SK-N-SH (cell line): ENCODE results near the gene SMARCA2. TPM values are rescaled to one million over a fixed set of nuclear protein-coding genes. Genes with fewer than 3 reads are reported as not detected.

Source experiments
- CTCF ChIA-PET: fragments of 300-600, 350-600 bp; formaldehyde crosslinking; extraction: SDS; loops from one replicate; lab custom pipeline; 2021; lab: Yijun Ruan, JAX
- POLR2A ChIA-PET: fragments of 350-600 bp; sonication (Branson Sonifier 250); formaldehyde crosslinking; extraction: SDS; loops from one replicate; lab custom pipeline; 2020; ENCODE audit warnings: antibody characterized with exemption, inconsistent platforms; lab: Yijun Ruan, JAX
- DNase-seq: peaks from one replicate; pipeline ENCODE4 v3.0.0; 2012
- H2AFZ ChIP-seq: fragments of 200-600 bp; sonication (generic); 2 replicates; pipeline ENCODE4 v1.8.1; 2016; ENCODE audit warnings: antibody characterized with exemption, mild to moderate bottlenecking, low read depth
- H3F3A ChIP-seq: fragments of 200-600 bp; sonication (generic); replicated peaks from 2 replicates; pipeline ENCODE3; 2016; ENCODE audit warnings: antibody characterized with exemption, mild to moderate bottlenecking; ENCODE audit not compliant: insufficient read depth
- H3K27ac ChIP-seq, 2 experiments: fragments of 200-500 bp in 1 of 2; fragments of 200-600 bp in 1 of 2; sonication (Bioruptor generic) in 1 of 2; sonication (generic), shearing (Covaris generic) in 1 of 2; 2 replicates each; pipeline versions ENCODE4 v1.5.1 to v1.6.1; 2014 to 2016; ENCODE audit warnings: low read depth in 2 of 2, inconsistent platforms in 1 of 2, low read length in 1 of 2, mild to moderate bottlenecking in 1 of 2, mixed read lengths in 1 of 2
- H3K27me3 ChIP-seq: fragments of 200-600 bp; sonication (generic), shearing (Covaris generic); 2 replicates; pipeline ENCODE4 v1.6.1; 2016; ENCODE audit warnings: mixed run types; ENCODE audit not compliant: insufficient read depth
- H3K36me3 ChIP-seq, 2 experiments: fragments of 200-500 bp in 1 of 2; fragments of 200-600 bp in 1 of 2; sonication (Bioruptor generic) in 1 of 2; sonication (generic) in 1 of 2; replicated peaks in 1 of 2; 2 replicates each; pipeline versions ENCODE3 to v1.5.1; 2014 to 2016; ENCODE audit warnings: low read length in 1 of 2, mild to moderate bottlenecking in 1 of 2; ENCODE audit not compliant: insufficient read depth in 2 of 2, control insufficient read depth in 1 of 2
- H3K4me1 ChIP-seq, 2 experiments: fragments of 200-500 bp in 1 of 2; fragments of 200-600 bp in 1 of 2; sonication (Bioruptor generic) in 1 of 2; sonication (generic), shearing (Covaris generic) in 1 of 2; 2 replicates each; pipeline versions ENCODE4 v1.5.1 to v1.6.1; 2014 to 2016; ENCODE audit warnings: low read depth in 1 of 2, low read length in 1 of 2, mixed run types in 1 of 2; ENCODE audit not compliant: insufficient read depth in 2 of 2, control insufficient read depth in 1 of 2
- H3K4me2 ChIP-seq: fragments of 200-600 bp; sonication (generic), shearing (Covaris generic); 2 replicates; pipeline ENCODE4 v1.6.1; 2017; ENCODE audit warnings: mixed run types
- H3K4me3 ChIP-seq, 2 experiments: fragments of 200-500 bp in 1 of 2; fragments of 200-600 bp in 1 of 2; sonication (Bioruptor generic) in 1 of 2; sonication (generic), shearing (Covaris generic) in 1 of 2; 2 replicates each; pipeline versions ENCODE4 v1.5.1 to v1.8.1; 2014 to 2016; ENCODE audit warnings: low read depth in 2 of 2, inconsistent platforms in 1 of 2, low read length in 1 of 2, mild to moderate bottlenecking in 1 of 2, mixed read lengths in 1 of 2, moderate library complexity in 1 of 2
- H3K79me2 ChIP-seq: fragments of 200-600 bp; sonication (generic); 2 replicates; pipeline ENCODE4 v1.8.1; 2017; ENCODE audit warnings: mild to moderate bottlenecking; ENCODE audit not compliant: insufficient read depth
- H3K9ac ChIP-seq: fragments of 200-600 bp; sonication (generic); 2 replicates; pipeline ENCODE4 v1.6.1; 2017; ENCODE audit warnings: mixed run types
- H3K9me2 ChIP-seq: fragments of 200-600 bp; sonication (generic); 2 replicates; pipeline ENCODE4 v1.6.1; 2017; ENCODE audit warnings: mixed run types
- H3K9me3 ChIP-seq: fragments of 200-600 bp; sonication (generic); 2 replicates; pipeline ENCODE4 v1.6.1; 2017; ENCODE audit warnings: mixed run types, mild to moderate bottlenecking, moderate library complexity
- H4K20me1 ChIP-seq: fragments of 200-600 bp; sonication (generic); 2 replicates; pipeline ENCODE4 v1.6.1; 2017; ENCODE audit warnings: mild to moderate bottlenecking, mixed run types; ENCODE audit not compliant: insufficient read depth
- ELF1 ChIP-seq: IDR thresholded peaks from 2 replicates; pipeline ENCODE4 v1.4.0; 2012
- EP300 ChIP-seq, 2 experiments: IDR thresholded peaks; 2 replicates each; pipeline versions ENCODE4 v1.4.0 to v1.6.1; 2012; ENCODE audit warnings: borderline replicate concordance in 1 of 2, low read depth in 1 of 2, low read length in 1 of 2
- EZH2phosphoT487 ChIP-seq: fragments of 200-600 bp; sonication (generic); IDR thresholded peaks from 2 replicates; pipeline ENCODE4 v1.6.1; 2017; ENCODE audit warnings: low read depth, mixed run types, mild to moderate bottlenecking, antibody characterized with exemption, moderate library complexity, borderline replicate concordance
- GABPA ChIP-seq: IDR thresholded peaks from 2 replicates; pipeline ENCODE4 v1.4.0; 2012; ENCODE audit warnings: low read depth, mild to moderate bottlenecking
- JUND ChIP-seq: IDR thresholded peaks from 2 replicates; pipeline ENCODE4 v1.4.0; 2012
- NFIC ChIP-seq: IDR thresholded peaks from 2 replicates; pipeline ENCODE4 v1.4.0; 2012; ENCODE audit warnings: borderline replicate concordance
- NRF1 ChIP-seq: IDR thresholded peaks from 2 replicates; pipeline ENCODE4 v1.6.1; 2012; ENCODE audit warnings: low read depth, mild to moderate bottlenecking, low read length
- RAD21 ChIP-seq: IDR thresholded peaks from 2 replicates; pipeline ENCODE4 v1.6.1; 2012; ENCODE audit warnings: mild to moderate bottlenecking, low read length
- RCOR1 ChIP-seq: fragments of 150-350 bp; IDR thresholded peaks from 2 replicates; pipeline ENCODE4 v1.6.1; 2017; ENCODE audit warnings: antibody characterized with exemption, low read length
- RXRA ChIP-seq: IDR thresholded peaks from 2 replicates; pipeline ENCODE4 v1.4.0; 2012; ENCODE audit warnings: low read depth, mild to moderate bottlenecking, borderline replicate concordance
- TAF1 ChIP-seq: IDR thresholded peaks from 2 replicates; pipeline ENCODE4 v1.6.1; 2012; ENCODE audit warnings: low read depth, mild to moderate bottlenecking, low read length, moderate library complexity, borderline replicate concordance
- TEAD4 ChIP-seq: IDR thresholded peaks from 2 replicates; pipeline ENCODE4 v1.4.0; 2012; ENCODE audit warnings: mild to moderate bottlenecking, borderline replicate concordance; ENCODE audit not compliant: insufficient read depth
- YY1 ChIP-seq: IDR thresholded peaks from 2 replicates; pipeline ENCODE4 v1.4.0; 2012; ENCODE audit warnings: low read depth, mild to moderate bottlenecking
- WGBS: methylation state at CpG from one replicate; pipeline ENCODE4 v1.1.6; 2017; ENCODE audit warnings: low lambda C conversion rate; 5-methylcytosine and 5-hydroxymethylcytosine counted together
- polyA plus RNA-seq, 3 experiments: library from polyadenylated mRNA; depleted of rRNA; stranded (reverse); fragments of >200 nt; gene quantifications; 2 replicates each; pipeline ENCODE4 v1.2.3, GENCODE V29; 2012
- TF ChIP-seq, protein P1 (sequence below): IDR thresholded peaks from 2 replicates; pipeline ENCODE4 v1.6.1; 2012; ENCODE audit warnings: mild to moderate bottlenecking, low read depth, low read length, moderate library complexity
- TF ChIP-seq, protein P2 (sequence below): fragments of 150-350 bp; IDR thresholded peaks from 2 replicates; pipeline ENCODE4 v1.6.1; 2016; ENCODE audit warnings: mild to moderate bottlenecking, low read depth, low read length
- TF ChIP-seq, protein P3 (sequence below): IDR thresholded peaks from 2 replicates; pipeline ENCODE4 v1.4.0; 2012; ENCODE audit warnings: low read depth, borderline replicate concordance
- TF ChIP-seq, protein P4 (sequence below): IDR thresholded peaks from 2 replicates; pipeline ENCODE4 v1.4.0; 2012; ENCODE audit warnings: low read depth, borderline replicate concordance

SMARCA2 gene
- polyA plus RNA-seq, 1 of the 3 experiments (the other 2 are of a cell fraction): 17.4 TPM

DNA sequence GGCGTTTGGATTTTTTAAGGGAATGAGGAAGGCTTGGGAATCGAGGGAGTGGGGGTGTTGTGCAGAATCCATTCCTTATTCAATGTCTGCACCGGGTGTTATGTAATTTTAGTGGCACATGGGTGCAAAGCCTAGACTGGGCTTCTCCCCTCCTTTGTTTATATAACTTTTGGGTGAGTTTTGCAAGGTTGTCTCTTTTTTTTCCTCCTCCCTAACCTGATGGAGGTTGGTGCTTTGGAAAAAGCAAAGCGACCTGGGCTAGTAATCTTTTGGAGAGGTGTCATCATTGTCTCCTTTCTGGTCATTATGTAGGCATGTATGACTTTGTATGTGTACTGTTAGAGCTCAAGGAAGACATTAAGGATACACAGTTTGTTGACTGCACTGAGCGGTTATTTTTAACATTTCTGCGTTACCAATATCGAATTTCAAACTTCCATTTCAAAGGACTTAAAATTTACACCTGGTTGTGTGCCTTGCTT is 3.1 kb downstream of the SMARCA2 start:
- ChIA-PET POLR2A (no interaction called here), CTCF (interaction anchor here (0.8 to 1.2 kb wide), 2 partner anchors 15 to 710 kb away, joined by 3 read pairs; no protein-coding TSS in a partner anchor)
- Histone ChIP-seq H2AFZ (peak overlapping the region; percentile 95), H3K9ac (peak overlapping the region; percentile 59; the same call in 1 of the 2 replicates), H3K79me2 (peaks cover 45% of the 10 kb centered on the region), H3K4me2 (peak overlapping the region; percentile 93), H3K4me1 (peaks cover 11 to 16% of the 10 kb centered on the region in 2 experiments; a peak in 3 of 4 replicates), H4K20me1 (peaks cover 3% of the 10 kb centered on the region; the same call in 1 of the 2 replicates), H3K9me2 (no peaks in the 10 kb centered on the region), H3K27me3 (no peaks in the 10 kb centered on the region), H3K27ac (peak overlapping the region; percentile 76 to 78; a peak in 3 of 4 replicates), H3K36me3 (no peaks in the 10 kb centered on the region), H3K9me3 (no peaks in the 10 kb centered on the region), H3K4me3 (peak overlapping the region; percentile 90 to 97), H3F3A (peaks cover 14% of the 10 kb centered on the region)
- 61% methylated on average over 7 of the region's 7 CpGs for WGBS
- no peak for DNase-seq
- TF ChIP-seq YY1 (0 out of 2 replicates have a peak, but pooled peaks have one; percentile 13), TEAD4 (no peak), TAF1 (no peak), ELF1 (no peak)

DNA sequence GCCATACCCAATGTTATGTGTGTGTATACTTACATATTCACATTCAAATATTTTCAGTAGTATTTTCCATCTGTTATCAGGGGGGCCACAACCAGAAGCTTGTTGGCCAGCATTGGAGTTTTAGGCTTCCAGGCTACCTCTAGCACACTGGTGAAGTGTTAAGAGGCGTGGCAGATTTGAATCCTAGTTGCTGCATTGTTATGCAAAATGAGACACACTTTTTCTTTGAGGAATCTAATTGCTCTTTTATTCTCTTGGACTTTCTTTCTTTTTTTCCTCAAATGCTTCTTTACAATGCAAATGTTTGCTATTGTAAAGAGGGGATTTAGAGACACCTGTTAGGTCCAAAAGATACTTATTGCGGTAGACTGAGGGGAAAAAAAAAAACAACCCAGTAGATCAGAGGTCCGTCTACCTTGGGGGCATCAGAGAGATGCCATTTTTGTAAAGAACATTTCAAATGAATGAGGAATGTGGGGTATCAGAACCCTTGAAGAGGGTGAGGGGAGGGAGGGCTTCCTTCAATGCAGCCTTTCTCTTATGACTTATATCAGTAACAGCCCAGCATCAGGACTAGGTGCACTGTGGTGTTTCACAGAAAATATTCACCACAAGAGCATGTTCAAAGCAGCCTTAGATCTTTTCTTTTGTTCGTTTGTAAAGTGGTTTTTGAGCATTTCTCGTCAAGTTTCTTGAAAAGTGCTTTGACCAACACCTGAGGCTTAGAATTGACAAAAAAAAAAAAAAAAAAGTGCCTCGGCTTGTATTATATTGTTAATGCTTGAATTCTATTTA is 3.8 kb downstream of the SMARCA2 start:
- no peaks in the 10 kb centered on the region for H3K9me3 ChIP-seq
- H3K36me3 ChIP-seq: no peaks in the 10 kb centered on the region
- CTCF ChIA-PET: no interaction called here
- peaks cover 3% of the 10 kb centered on the region; the same call in 1 of the 2 replicates for H4K20me1 ChIP-seq
- H3K79me2 ChIP-seq: peaks cover 48% of the 10 kb centered on the region
- peak overlapping the region; percentile 59; the same call in 1 of the 2 replicates for H3K9ac ChIP-seq
- POLR2A ChIA-PET: no interaction called here
- no peaks in the 10 kb centered on the region for H3K27me3 ChIP-seq
- H3F3A ChIP-seq: peaks cover 14% of the 10 kb centered on the region
- peak overlapping the region; percentile 90 to 97; a peak in 3 of 4 replicates for H3K4me3 ChIP-seq
- peak overlapping the region; percentile 93 for H3K4me2 ChIP-seq
- peaks cover 14 to 16% of the 10 kb centered on the region in 2 experiments; a peak in 3 of 4 replicates for H3K4me1 ChIP-seq
- H3K27ac ChIP-seq: no peak overlapping the region
- H2AFZ ChIP-seq: no peak overlapping the region
- WGBS: 94% methylated on average over 6 of the region's 6 CpGs
- no peaks in the 10 kb centered on the region for H3K9me2 ChIP-seq
- DNase-seq: no peak
- TF ChIP-seq RCOR1 (no peak), EP300 (IDR thresholded peaks at IDR 0.05; ENCODE audit: borderline replicate concordance in 1 of 2, low read depth in 1 of 2, low read length in 1 of 2) (no peak), TEAD4 (no peak), RXRA (no peak), RAD21 (no peak), NFIC (no peak), JUND (no peak), EZH2phosphoT487 (no peak), NRF1 (no peak), GABPA (no peak)
- TF ChIP-seq, protein P1, sequence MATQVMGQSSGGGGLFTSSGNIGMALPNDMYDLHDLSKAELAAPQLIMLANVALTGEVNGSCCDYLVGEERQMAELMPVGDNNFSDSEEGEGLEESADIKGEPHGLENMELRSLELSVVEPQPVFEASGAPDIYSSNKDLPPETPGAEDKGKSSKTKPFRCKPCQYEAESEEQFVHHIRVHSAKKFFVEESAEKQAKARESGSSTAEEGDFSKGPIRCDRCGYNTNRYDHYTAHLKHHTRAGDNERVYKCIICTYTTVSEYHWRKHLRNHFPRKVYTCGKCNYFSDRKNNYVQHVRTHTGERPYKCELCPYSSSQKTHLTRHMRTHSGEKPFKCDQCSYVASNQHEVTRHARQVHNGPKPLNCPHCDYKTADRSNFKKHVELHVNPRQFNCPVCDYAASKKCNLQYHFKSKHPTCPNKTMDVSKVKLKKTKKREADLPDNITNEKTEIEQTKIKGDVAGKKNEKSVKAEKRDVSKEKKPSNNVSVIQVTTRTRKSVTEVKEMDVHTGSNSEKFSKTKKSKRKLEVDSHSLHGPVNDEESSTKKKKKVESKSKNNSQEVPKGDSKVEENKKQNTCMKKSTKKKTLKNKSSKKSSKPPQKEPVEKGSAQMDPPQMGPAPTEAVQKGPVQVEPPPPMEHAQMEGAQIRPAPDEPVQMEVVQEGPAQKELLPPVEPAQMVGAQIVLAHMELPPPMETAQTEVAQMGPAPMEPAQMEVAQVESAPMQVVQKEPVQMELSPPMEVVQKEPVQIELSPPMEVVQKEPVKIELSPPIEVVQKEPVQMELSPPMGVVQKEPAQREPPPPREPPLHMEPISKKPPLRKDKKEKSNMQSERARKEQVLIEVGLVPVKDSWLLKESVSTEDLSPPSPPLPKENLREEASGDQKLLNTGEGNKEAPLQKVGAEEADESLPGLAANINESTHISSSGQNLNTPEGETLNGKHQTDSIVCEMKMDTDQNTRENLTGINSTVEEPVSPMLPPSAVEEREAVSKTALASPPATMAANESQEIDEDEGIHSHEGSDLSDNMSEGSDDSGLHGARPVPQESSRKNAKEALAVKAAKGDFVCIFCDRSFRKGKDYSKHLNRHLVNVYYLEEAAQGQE: no peak
- TF ChIP-seq, protein P2, sequence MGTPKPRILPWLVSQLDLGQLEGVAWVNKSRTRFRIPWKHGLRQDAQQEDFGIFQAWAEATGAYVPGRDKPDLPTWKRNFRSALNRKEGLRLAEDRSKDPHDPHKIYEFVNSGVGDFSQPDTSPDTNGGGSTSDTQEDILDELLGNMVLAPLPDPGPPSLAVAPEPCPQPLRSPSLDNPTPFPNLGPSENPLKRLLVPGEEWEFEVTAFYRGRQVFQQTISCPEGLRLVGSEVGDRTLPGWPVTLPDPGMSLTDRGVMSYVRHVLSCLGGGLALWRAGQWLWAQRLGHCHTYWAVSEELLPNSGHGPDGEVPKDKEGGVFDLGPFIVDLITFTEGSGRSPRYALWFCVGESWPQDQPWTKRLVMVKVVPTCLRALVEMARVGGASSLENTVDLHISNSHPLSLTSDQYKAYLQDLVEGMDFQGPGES: no peak
- TF ChIP-seq, protein P3, sequence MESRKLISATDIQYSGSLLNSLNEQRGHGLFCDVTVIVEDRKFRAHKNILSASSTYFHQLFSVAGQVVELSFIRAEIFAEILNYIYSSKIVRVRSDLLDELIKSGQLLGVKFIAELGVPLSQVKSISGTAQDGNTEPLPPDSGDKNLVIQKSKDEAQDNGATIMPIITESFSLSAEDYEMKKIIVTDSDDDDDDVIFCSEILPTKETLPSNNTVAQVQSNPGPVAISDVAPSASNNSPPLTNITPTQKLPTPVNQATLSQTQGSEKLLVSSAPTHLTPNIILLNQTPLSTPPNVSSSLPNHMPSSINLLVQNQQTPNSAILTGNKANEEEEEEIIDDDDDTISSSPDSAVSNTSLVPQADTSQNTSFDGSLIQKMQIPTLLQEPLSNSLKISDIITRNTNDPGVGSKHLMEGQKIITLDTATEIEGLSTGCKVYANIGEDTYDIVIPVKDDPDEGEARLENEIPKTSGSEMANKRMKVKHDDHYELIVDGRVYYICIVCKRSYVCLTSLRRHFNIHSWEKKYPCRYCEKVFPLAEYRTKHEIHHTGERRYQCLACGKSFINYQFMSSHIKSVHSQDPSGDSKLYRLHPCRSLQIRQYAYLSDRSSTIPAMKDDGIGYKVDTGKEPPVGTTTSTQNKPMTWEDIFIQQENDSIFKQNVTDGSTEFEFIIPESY: no peak
- TF ChIP-seq, protein P4, sequence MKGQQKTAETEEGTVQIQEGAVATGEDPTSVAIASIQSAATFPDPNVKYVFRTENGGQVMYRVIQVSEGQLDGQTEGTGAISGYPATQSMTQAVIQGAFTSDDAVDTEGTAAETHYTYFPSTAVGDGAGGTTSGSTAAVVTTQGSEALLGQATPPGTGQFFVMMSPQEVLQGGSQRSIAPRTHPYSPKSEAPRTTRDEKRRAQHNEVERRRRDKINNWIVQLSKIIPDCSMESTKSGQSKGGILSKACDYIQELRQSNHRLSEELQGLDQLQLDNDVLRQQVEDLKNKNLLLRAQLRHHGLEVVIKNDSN: no peak
